RWPE1 (cell line): ENCODE measurements around the gene EPO.

Experiments
- CTCF ChIA-PET: fragments of 350-600 bp; sonication (Branson Sonifier 250); formaldehyde crosslinking; extraction: SDS; loops from one replicate; lab custom pipeline; 2021; lab: Yijun Ruan, JAX
- POLR2A ChIA-PET: fragments of 400-600 bp; formaldehyde crosslinking; extraction: SDS; loops from one replicate; lab custom pipeline; 2020; ENCODE audit warnings: antibody characterized with exemption; ENCODE audit not compliant: low non-redundant PET; lab: Yijun Ruan, JAX
- DNase-seq: peaks from one replicate; pipeline ENCODE4 v3.0.0; 2012; ENCODE audit warnings: low spot score
- H3K27ac ChIP-seq: fragments of 450-650 bp; 2 replicates; pipeline ENCODE4 v1.5.1; 2017
- CTCF ChIP-seq: fragments of 450-650 bp; conservative IDR thresholded peaks from 2 replicates; pipeline ENCODE4 v1.5.1; 2017; ENCODE audit warnings: low read depth, mild to moderate bottlenecking

EPO gene

GRCh38 chr7:100728196-100728595 is 7.9 kb downstream of the EPO start:
- TF ChIP-seq CTCF: no peak
- H3K27ac ChIP-seq: no peak overlapping the region
- POLR2A ChIA-PET: no interaction called here
- CTCF ChIA-PET: interaction anchor here (0.8 to 1.0 kb wide), 2 partner anchors 123 to 277 kb away, joined by 3 read pairs; no protein-coding TSS in a partner anchor
- DNase-seq: no peak

GRCh38 chr7:100730136-100730800 is 10.0 kb downstream of the EPO start:
- ChIA-PET POLR2A (no interaction called here), CTCF (no interaction called here)

GRCh38 chr7:100731937-100732636 is 11.8 kb downstream of the EPO start:
- ChIA-PET POLR2A (no interaction called here), CTCF (interaction anchor here (0.5 to 0.6 kb wide), 2 partner anchors 15 to 47 kb away, joined by 3 to 5 read pairs; no protein-coding TSS in a partner anchor)
- no peak for DNase-seq
- TF ChIP-seq CTCF: no peak
- H3K27ac ChIP-seq: no peak overlapping the region

More at GRCh38 chr7:100730136-100730800, 10.0 kb downstream of the EPO start:
- no peak for TF ChIP-seq CTCF
- H3K27ac ChIP-seq: no peak overlapping the region
- DNase-seq: no peak

GRCh38 chr7:100735730-100736129 is 15.5 kb downstream of the EPO start:
- POLR2A ChIA-PET: no interaction called here
- CTCF ChIA-PET: interaction anchor here (0.6 kb wide), 1 partner anchor 29 kb away, joined by 6 read pairs; no protein-coding TSS in a partner anchor
- H3K27ac ChIP-seq: no peak overlapping the region

GRCh38 chr7:100736671-100737070 is 16.4 kb downstream of the EPO start:
- no peak overlapping the region for H3K27ac ChIP-seq
- ChIA-PET CTCF (no interaction called here), POLR2A (no interaction called here)
- no peak for DNase-seq
- TF ChIP-seq CTCF: no peak

More at GRCh38 chr7:100735730-100736129, 15.5 kb downstream of the EPO start:
- TF ChIP-seq CTCF: no peak
- no peak for DNase-seq

- no peak for TF ChIP-seq CTCF
- ChIA-PET POLR2A (no interaction called here), CTCF (no interaction called here)
- DNase-seq: no peak
- no peak overlapping the region for H3K27ac ChIP-seq
Measured at GRCh38 chr7:100739934-100740333, 19.7 kb downstream of the EPO start.
